ENCODE measurements around the gene RASAL2. TPM values are rescaled to one million over a fixed set of nuclear protein-coding genes. Genes with fewer than 3 reads are reported as not detected.

The RASAL2 gene
- total and polyA plus RNA-seq, 2 experiments from 2014 or later = 16.0 to 42.2 TPM

GRCh38 chr1:178409541-178409940 is 315.6 kb downstream of the RASAL2 start:
- TF ChIP-seq POLR2AphosphoS5 (IDR thresholded peaks at IDR 0.05; ENCODE audit: low read depth) = no peak
- no peak for TF ChIP-seq EZH2 (IDR thresholded peaks at IDR 0.05; ENCODE audit: low read depth, unreplicated experiment)
- no peak for TF ChIP-seq ZNF462 (CRISPR knock-in tag; IDR thresholded peaks at IDR 0.05)
- TF ChIP-seq REST (IDR thresholded peaks at IDR 0.05; ENCODE audit: unreplicated experiment) = no peak
- TF ChIP-seq JUNB (IDR thresholded peaks at IDR 0.05; ENCODE audit: unreplicated experiment) = no peak
- TF ChIP-seq NANOG (IDR thresholded peaks at IDR 0.05; ENCODE audit: borderline replicate concordance) = no peak
- TF ChIP-seq EZH2phosphoT487 (IDR thresholded peaks at IDR 0.05; ENCODE audit: unreplicated experiment) = no peak
- TF ChIP-seq, protein P1, sequence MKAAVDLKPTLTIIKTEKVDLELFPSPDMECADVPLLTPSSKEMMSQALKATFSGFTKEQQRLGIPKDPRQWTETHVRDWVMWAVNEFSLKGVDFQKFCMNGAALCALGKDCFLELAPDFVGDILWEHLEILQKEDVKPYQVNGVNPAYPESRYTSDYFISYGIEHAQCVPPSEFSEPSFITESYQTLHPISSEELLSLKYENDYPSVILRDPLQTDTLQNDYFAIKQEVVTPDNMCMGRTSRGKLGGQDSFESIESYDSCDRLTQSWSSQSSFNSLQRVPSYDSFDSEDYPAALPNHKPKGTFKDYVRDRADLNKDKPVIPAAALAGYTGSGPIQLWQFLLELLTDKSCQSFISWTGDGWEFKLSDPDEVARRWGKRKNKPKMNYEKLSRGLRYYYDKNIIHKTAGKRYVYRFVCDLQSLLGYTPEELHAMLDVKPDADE (IDR thresholded peaks at IDR 0.05) = no peak
- TF ChIP-seq ZNF331 (CRISPR knock-in tag; IDR thresholded peaks at IDR 0.05; ENCODE audit: low read depth) = no peak
- no peak for TF ChIP-seq ZNF114 (CRISPR knock-in tag; IDR thresholded peaks at IDR 0.05)
- TF ChIP-seq STAT1 (IDR thresholded peaks at IDR 0.05; ENCODE audit: unreplicated experiment) = no peak
- no peak for TF ChIP-seq CTCF (conservative IDR thresholded peaks at IDR 0.05; ENCODE audit: low read depth in 2 of 2)
- TF ChIP-seq CREB1 (CRISPR knock-in tag; IDR thresholded peaks at IDR 0.05; ENCODE audit: low read depth) = no peak
- no peak overlapping the region for H3K27ac ChIP-seq (ENCODE audit: low read depth)
- no peaks in the 10 kb centered on the region for H3F3A ChIP-seq (replicated peaks; ENCODE audit: low read depth)
- H3K9me3 Mint-ChIP-seq = no peaks in the 10 kb centered on the region
- H3K79me2 ChIP-seq (replicated peaks; ENCODE audit: insufficient read depth) = no peaks in the 10 kb centered on the region
- DNase-seq (ENCODE audit: low spot score) (no peak), ATAC-seq (no peak)
- no peaks in the 10 kb centered on the region for H3K27me3 ChIP-seq (ENCODE audit: insufficient read depth)
- H3K27ac Mint-ChIP-seq = no peak overlapping the region
- H3K4me3 Mint-ChIP-seq = no peak overlapping the region
- no peak overlapping the region for H3K4me2 ChIP-seq
- no peak overlapping the region for H2AFZ ChIP-seq
- H3K4me1 Mint-ChIP-seq = peaks cover 20% of the 10 kb centered on the region; the same call in 2 of the 3 replicates
- H4K20me1 ChIP-seq (replicated peaks; ENCODE audit: insufficient read depth) = no peaks in the 10 kb centered on the region
- peaks cover 23% of the 10 kb centered on the region for H3K36me3 Mint-ChIP-seq (ENCODE audit: low read depth)
- H3K27me3 Mint-ChIP-seq (ENCODE audit: insufficient read depth, low read depth, poor library complexity) = peaks cover 6% of the 10 kb centered on the region
- no peak overlapping the region for H3K4me3 ChIP-seq
- peaks cover 6% of the 10 kb centered on the region for H3K4me1 ChIP-seq (ENCODE audit: insufficient read depth)
- no peaks in the 10 kb centered on the region for H3K36me3 ChIP-seq (ENCODE audit: insufficient read depth)
- no peaks in the 10 kb centered on the region; the same call in 1 of the 2 replicates for H3K9me2 ChIP-seq (ENCODE audit: insufficient read depth)

All from GM23338 (cell line).